Activated T-cell treated with anti-CD3 and anti-CD28 coated beads, Interleukin-2, amount 50 U/mL, for 1 hour (primary cell): ENCODE measurements around the gene MSANTD3.

Source experiments
- DNase-seq: peaks from one replicate; pipeline ENCODE4 v3.0.0-alpha.2; 2020

MSANTD3 gene

GRCh38 chr9:100466829-100467221, 39.9 kb downstream of the MSANTD3 start:
- no peak for DNase-seq

GRCh38 chr9:100468041-100468440, 41.1 kb downstream of the MSANTD3 start:
- no peak for DNase-seq

GRCh38 chr9:100472268-100472667, 45.3 kb downstream of the MSANTD3 start:
- no peak for DNase-seq

- DNase-seq = peak; percentile 55
These were observed 45.9 kb downstream of the MSANTD3 start, which contains the start of gene TMEFF1 for GRCh38 chr9:100472788-100473275. TSS of gene TMEFF1 (plus strand) at chr9:100473149. CDS start at chr9:100473545, 396 bp downstream.

- DNase-seq = peak; percentile 39
These were observed 46.5 kb downstream of the MSANTD3 start for GRCh38 chr9:100473276-100474081.

GRCh38 chr9:100474082-100474923, 47.4 kb downstream of the MSANTD3 start:
- no peak for DNase-seq

GRCh38 chr9:100474924-100475276, 48.0 kb downstream of the MSANTD3 start:
- no peak for DNase-seq

- no peak for DNase-seq
These were observed 50.3 kb downstream of the MSANTD3 start for GRCh38 chr9:100477241-100477640.

- DNase-seq = no peak
These were observed 51.2 kb downstream of the MSANTD3 start for GRCh38 chr9:100478192-100478591.

- no peak for DNase-seq
These were observed 52.9 kb downstream of the MSANTD3 start for GRCh38 chr9:100479820-100480219.

GRCh38 chr9:100485196-100485595, 58.3 kb downstream of the MSANTD3 start:
- DNase-seq = no peak

- no peak for DNase-seq
These were observed 59.7 kb downstream of the MSANTD3 start for GRCh38 chr9:100486479-100487176.

GRCh38 chr9:100488177-100488576, 61.2 kb downstream of the MSANTD3 start:
- no peak for DNase-seq

GRCh38 chr9:100489836-100490235, 62.9 kb downstream of the MSANTD3 start:
- no peak for DNase-seq

- no peak for DNase-seq
These were observed 66.0 kb downstream of the MSANTD3 start for GRCh38 chr9:100492952-100493351.

- DNase-seq = no peak
These were observed 71.6 kb downstream of the MSANTD3 start for GRCh38 chr9:100498592-100498991.

- DNase-seq = no peak
These were observed 72.5 kb downstream of the MSANTD3 start for GRCh38 chr9:100499460-100499859.

- no peak for DNase-seq
These were observed 72.9 kb downstream of the MSANTD3 start for GRCh38 chr9:100499866-100500265.
